AG10803 (cell line): ENCODE data around the gene FBXL7.

Source experiments
- DNase-seq: peaks from one replicate; pipeline ENCODE4 v3.0.0; 2010; ENCODE audit warnings: low read depth
- H3K4me3 ChIP-seq: 2 replicates; pipeline ENCODE4 v1.5.1; 2011; ENCODE audit warnings: mild to moderate bottlenecking, low read length, control low read depth
- CTCF ChIP-seq: conservative IDR thresholded peaks from 2 replicates; pipeline ENCODE4 v1.5.1; 2011; ENCODE audit warnings: mild to moderate bottlenecking, low read length, control low read depth, inconsistent platforms

The FBXL7 gene

GRCh38 chr5:15513911-15514310 lies 13.9 kb downstream of the FBXL7 start:
- H3K4me3 ChIP-seq, result no peak overlapping the region
- DNase-seq, result no peak
- no peak for TF ChIP-seq CTCF

- no peak for DNase-seq
- no peak overlapping the region for H3K4me3 ChIP-seq
- peak; percentile 20; the same call in 1 of the 2 replicates for TF ChIP-seq CTCF
Measured at GRCh38 chr5:15515229-15515628, 15.2 kb downstream of the FBXL7 start.

- no peak for TF ChIP-seq CTCF
- DNase-seq, result no peak
- no peak overlapping the region for H3K4me3 ChIP-seq
Measured at GRCh38 chr5:15516486-15516885, 16.5 kb downstream of the FBXL7 start.

GRCh38 chr5:15518786-15519185 lies 18.8 kb downstream of the FBXL7 start:
- no peak overlapping the region for H3K4me3 ChIP-seq
- no peak for DNase-seq
- no peak for TF ChIP-seq CTCF

- DNase-seq, result no peak
- H3K4me3 ChIP-seq, result no peak overlapping the region
- TF ChIP-seq CTCF, result no peak
Measured at GRCh38 chr5:15520856-15521255, 20.9 kb downstream of the FBXL7 start.

- H3K4me3 ChIP-seq, result no peak overlapping the region
- TF ChIP-seq CTCF, result no peak
- DNase-seq, result no peak
Measured at GRCh38 chr5:15521381-15522186, 21.6 kb downstream of the FBXL7 start.

GRCh38 chr5:15522187-15522520 lies 22.2 kb downstream of the FBXL7 start:
- H3K4me3 ChIP-seq, result no peak overlapping the region
- DNase-seq, result no peak
- no peak for TF ChIP-seq CTCF
